Neural progenitor cell (in vitro differentiated cells): ENCODE data around the gene AARSD1. TPM values are rescaled to one million over a fixed set of nuclear protein-coding genes. Genes with fewer than 3 reads are reported as not detected.

ENCODE experiments used
- DNase-seq: peaks from one replicate; pipeline ENCODE4 v3.0.0-alpha.2; 2016; ENCODE audit warnings: low spot score
- H2AFZ ChIP-seq: fragments of 200-600 bp; sonication (generic); replicated peaks from 2 replicates; pipeline ENCODE4 v1.6.1; 2016; ENCODE audit warnings: antibody characterized with exemption
- H3F3A ChIP-seq: fragments of 200-600 bp; sonication (generic); 2 replicates; pipeline ENCODE4 v1.6.1; 2016; ENCODE audit warnings: antibody characterized with exemption, low read depth
- H3K27ac ChIP-seq: fragments of 200-600 bp; sonication (generic); 2 replicates; pipeline ENCODE4 v1.5.1; 2016; ENCODE audit warnings: mild to moderate bottlenecking
- H3K27me3 ChIP-seq: fragments of 200-600 bp; sonication (generic); 2 replicates; pipeline ENCODE4 v1.6.1; 2016; ENCODE audit warnings: mild to moderate bottlenecking, moderate library complexity
- H3K36me3 ChIP-seq: fragments of 200-600 bp; sonication (generic); 2 replicates; pipeline ENCODE4 v1.5.1; 2016
- H3K4me1 ChIP-seq: fragments of 200-600 bp; sonication (generic); 2 replicates; pipeline ENCODE4 v1.6.1; 2016; ENCODE audit warnings: mixed run types
- H3K4me2 ChIP-seq: fragments of 200-600 bp; sonication (generic); 2 replicates; pipeline ENCODE4 v1.6.1; 2016
- H3K4me3 ChIP-seq: fragments of 200-600 bp; sonication (generic); 2 replicates; pipeline ENCODE4 v1.5.1; 2016
- H3K79me2 ChIP-seq: fragments of 200-600 bp; sonication (generic); 2 replicates; pipeline ENCODE4 v1.6.1; 2016; ENCODE audit warnings: low read depth
- H3K9ac ChIP-seq: fragments of 200-600 bp; sonication (generic); 2 replicates; pipeline ENCODE4 v1.6.1; 2016
- H3K9me3 ChIP-seq: fragments of 200-600 bp; sonication (generic); 2 replicates; pipeline ENCODE4 v1.5.1; 2016; ENCODE audit warnings: low read depth
- H4K20me1 ChIP-seq: fragments of 200-600 bp; sonication (generic); 2 replicates; pipeline ENCODE4 v1.6.1; 2016; ENCODE audit warnings: low read depth
- H3K27ac Mint-ChIP-seq: 3 replicates; pipeline ENCODE4 v1.8.0; 2021; ENCODE audit warnings: mixed read lengths
- H3K27me3 Mint-ChIP-seq: 2 replicates; pipeline ENCODE4 v1.8.0; 2022; ENCODE audit warnings: low read depth, mild to moderate bottlenecking, inconsistent platforms, moderate library complexity, mixed read lengths; ENCODE audit not compliant: insufficient read depth
- H3K36me3 Mint-ChIP-seq: 3 replicates; pipeline ENCODE4 v1.8.0; 2021; ENCODE audit warnings: mixed read lengths
- H3K4me1 Mint-ChIP-seq: 3 replicates; pipeline ENCODE4 v1.8.0; 2021; ENCODE audit warnings: mixed read lengths
- H3K4me3 Mint-ChIP-seq: 3 replicates; pipeline ENCODE4 v1.8.0; 2021; ENCODE audit warnings: mild to moderate bottlenecking, moderate library complexity, mixed read lengths
- H3K9me3 Mint-ChIP-seq: 3 replicates; pipeline ENCODE4 v1.8.0; 2020; ENCODE audit warnings: mixed read lengths
- CTCF ChIP-seq: fragments of 200-600 bp; sonication (generic); IDR thresholded peaks from 2 replicates; pipeline ENCODE4 v1.5.1; 2017; ENCODE audit warnings: antibody characterized with exemption, mild to moderate bottlenecking
- EZH2 ChIP-seq: fragments of 200-600 bp; sonication (generic); IDR thresholded peaks from 2 replicates; pipeline ENCODE4 v1.6.1; 2017; ENCODE audit warnings: antibody characterized with exemption, mild to moderate bottlenecking, moderate library complexity
- EZH2phosphoT487 ChIP-seq: fragments of 200-600 bp; sonication (generic); IDR thresholded peaks from 2 replicates; pipeline ENCODE4 v1.6.1; 2017; ENCODE audit warnings: antibody characterized with exemption
- total RNA-seq: library from RNA; depleted of rRNA; stranded (reverse); fragments of >200 nt; gene quantifications from 2 replicates; pipeline ENCODE4 v1.2.3, GENCODE V29; 2015; ENCODE audit warnings: low replicate concordance

AARSD1 gene
- total RNA-seq, 1 donor from 2014 or later, result 23.7 TPM

GRCh38 chr17:42967925-42968324, 3.7 kb upstream of the AARSD1 start:
- peaks cover 4% of the 10 kb centered on the region for H3K36me3 Mint-ChIP-seq

GRCh38 chr17:42953669-42954068, 10.6 kb downstream of the AARSD1 start:
- Histone ChIP-seq H3K36me3 (no peaks in the 10 kb centered on the region), H3K4me2 (no peak overlapping the region), H3F3A (no peaks in the 10 kb centered on the region), H3K9me3 (no peaks in the 10 kb centered on the region), H3K4me3 (no peak overlapping the region), H3K27me3 (no peaks in the 10 kb centered on the region), H4K20me1 (no peaks in the 10 kb centered on the region), H2AFZ (no peak overlapping the region), H3K27ac (no peak overlapping the region), H3K9ac (no peak overlapping the region), H3K79me2 (no peaks in the 10 kb centered on the region), H3K4me1 (no peaks in the 10 kb centered on the region)
- no peak for TF ChIP-seq EZH2
- Mint-ChIP-seq H3K36me3 (peaks cover 36% of the 10 kb centered on the region), H3K4me1 (no peaks in the 10 kb centered on the region), H3K27ac (no peak overlapping the region), H3K27me3 (peaks cover 3% of the 10 kb centered on the region), H3K4me3 (no peak overlapping the region), H3K9me3 (no peaks in the 10 kb centered on the region)
- DNase-seq, result no peak

More at GRCh38 chr17:42967925-42968324, 3.7 kb upstream of the AARSD1 start:
- TF ChIP-seq EZH2phosphoT487 (no peak), EZH2 (no peak), CTCF (no peak)
- H3K4me2 ChIP-seq, result no peak overlapping the region
- Mint-ChIP-seq H3K27ac (no peak overlapping the region), H3K9me3 (no peaks in the 10 kb centered on the region), H3K4me1 (peaks cover 11% of the 10 kb centered on the region), H3K4me3 (no peak overlapping the region), H3K27me3 (peaks cover 2% of the 10 kb centered on the region)
- H4K20me1 ChIP-seq, result no peaks in the 10 kb centered on the region
- H3K4me3 ChIP-seq, result no peak overlapping the region
- no peak overlapping the region for H3K9ac ChIP-seq
- no peak overlapping the region for H2AFZ ChIP-seq
- no peaks in the 10 kb centered on the region for H3K36me3 ChIP-seq
- H3K4me1 ChIP-seq, result peaks cover 6% of the 10 kb centered on the region
- no peaks in the 10 kb centered on the region for H3K27me3 ChIP-seq
- no peak for DNase-seq
- peaks cover 11% of the 10 kb centered on the region for H3K79me2 ChIP-seq
- no peak overlapping the region for H3K27ac ChIP-seq
- H3K9me3 ChIP-seq, result no peaks in the 10 kb centered on the region
- H3F3A ChIP-seq, result peaks cover 27% of the 10 kb centered on the region

GRCh38 chr17:42950044-42950783, 14.0 kb downstream of the AARSD1 start:
- no peaks in the 10 kb centered on the region for H3K4me1 ChIP-seq
- Mint-ChIP-seq H3K4me1 (no peaks in the 10 kb centered on the region), H3K9me3 (no peaks in the 10 kb centered on the region), H3K4me3 (no peak overlapping the region), H3K27me3 (no peaks in the 10 kb centered on the region), H3K27ac (no peak overlapping the region), H3K36me3 (peaks cover 19% of the 10 kb centered on the region)
- no peaks in the 10 kb centered on the region for H3K27me3 ChIP-seq
- H3K9ac ChIP-seq, result no peak overlapping the region
- no peak overlapping the region for H3K4me2 ChIP-seq
- no peak overlapping the region for H3K4me3 ChIP-seq
- no peak overlapping the region for H2AFZ ChIP-seq
- no peaks in the 10 kb centered on the region for H3K79me2 ChIP-seq
- DNase-seq, result no peak
- TF ChIP-seq EZH2phosphoT487 (no peak), EZH2 (no peak), CTCF (no peak)
- H3K9me3 ChIP-seq, result no peaks in the 10 kb centered on the region
- no peaks in the 10 kb centered on the region for H3K36me3 ChIP-seq
- H3F3A ChIP-seq, result no peaks in the 10 kb centered on the region
- no peaks in the 10 kb centered on the region for H4K20me1 ChIP-seq
- no peak overlapping the region for H3K27ac ChIP-seq

GRCh38 chr17:42946812-42947211, 17.4 kb downstream of the AARSD1 start:
- Histone ChIP-seq H3K9ac (peak overlapping the region; percentile 27), H3K27me3 (no peaks in the 10 kb centered on the region), H3K4me3 (no peak overlapping the region), H3K27ac (no peak overlapping the region), H2AFZ (no peak overlapping the region), H3F3A (no peaks in the 10 kb centered on the region), H3K36me3 (no peaks in the 10 kb centered on the region), H3K9me3 (no peaks in the 10 kb centered on the region), H3K4me1 (no peaks in the 10 kb centered on the region), H4K20me1 (no peaks in the 10 kb centered on the region), H3K4me2 (no peak overlapping the region), H3K79me2 (no peaks in the 10 kb centered on the region)
- no peak for DNase-seq
- peak overlapping the region; percentile 82 for H3K27ac Mint-ChIP-seq
- H3K9me3 Mint-ChIP-seq, result no peaks in the 10 kb centered on the region
- H3K4me1 Mint-ChIP-seq, result no peaks in the 10 kb centered on the region
- TF ChIP-seq EZH2 (no peak), CTCF (no peak), EZH2phosphoT487 (no peak)
- no peaks in the 10 kb centered on the region for H3K27me3 Mint-ChIP-seq
- H3K4me3 Mint-ChIP-seq, result no peak overlapping the region
- H3K36me3 Mint-ChIP-seq, result peaks cover 6% of the 10 kb centered on the region
